HG02623 (cell line): ENCODE measurements around the gene FBXO42.

Source experiments
- ATAC-seq: cut with Tn5 transposase; IDR thresholded peaks from one replicate; pipeline ENCODE4 v1.9.1; 2021; ENCODE audit warnings: moderate library complexity; ENCODE audit not compliant: unreplicated experiment

FBXO42 gene

GRCh38 chr1:16244650-16245285, 107.5 kb downstream of the FBXO42 start:
- ATAC-seq = no peak

DNA sequence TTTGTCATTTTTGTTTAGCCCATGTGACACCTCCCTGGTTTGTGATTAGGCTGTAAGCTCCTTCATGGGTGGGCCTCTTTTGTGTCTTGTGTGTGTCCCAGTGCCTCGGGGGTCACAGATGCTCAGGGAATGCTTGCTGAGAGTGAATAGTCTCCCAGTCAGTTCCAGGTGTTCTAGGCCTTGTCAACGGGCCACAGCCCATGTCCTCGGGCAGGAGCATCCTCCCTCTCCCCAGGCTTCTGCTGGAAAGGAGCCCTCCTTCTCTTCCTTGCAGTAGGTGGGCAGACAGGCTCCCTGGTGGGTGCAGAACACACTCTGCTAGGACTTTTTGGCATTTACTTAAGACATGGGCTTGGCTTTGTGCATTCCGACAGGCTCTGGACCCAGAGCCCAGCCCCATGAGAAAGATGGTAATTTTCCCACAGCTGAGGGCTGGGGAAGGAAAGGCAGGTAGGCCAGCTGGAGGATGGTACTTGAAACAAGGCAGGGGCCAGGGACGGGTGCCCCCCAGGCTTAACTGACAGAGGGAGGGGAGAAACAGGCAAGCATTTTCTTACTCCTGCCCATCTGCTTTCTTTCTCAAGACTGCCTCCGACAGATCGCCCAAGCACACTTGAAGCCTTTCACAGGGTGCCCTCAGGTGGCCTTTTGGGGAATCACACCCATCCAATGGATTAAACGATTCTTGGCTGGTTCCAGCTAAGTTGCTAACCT, 108.2 kb downstream of the FBXO42 start:
- ATAC-seq = no peak

DNA sequence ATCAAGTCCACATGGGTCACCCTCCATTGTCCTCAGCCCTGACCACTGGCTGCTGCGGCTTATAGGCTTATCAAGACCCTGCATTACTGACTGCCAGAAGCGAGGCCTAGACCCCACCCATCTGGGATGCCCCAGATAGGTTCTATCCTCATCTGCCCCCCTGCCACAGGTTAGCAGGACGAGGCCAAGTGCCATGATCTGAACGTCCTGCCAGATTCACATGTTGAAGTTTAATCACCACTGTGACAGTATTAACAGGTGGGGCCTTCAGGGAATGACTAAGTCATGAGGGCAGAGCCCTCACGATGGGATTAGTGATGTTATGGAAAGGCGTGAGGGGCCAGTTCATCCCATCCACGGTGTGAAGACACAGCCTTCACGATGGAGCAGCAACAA, 109.1 kb downstream of the FBXO42 start:
- ATAC-seq = no peak

DNA sequence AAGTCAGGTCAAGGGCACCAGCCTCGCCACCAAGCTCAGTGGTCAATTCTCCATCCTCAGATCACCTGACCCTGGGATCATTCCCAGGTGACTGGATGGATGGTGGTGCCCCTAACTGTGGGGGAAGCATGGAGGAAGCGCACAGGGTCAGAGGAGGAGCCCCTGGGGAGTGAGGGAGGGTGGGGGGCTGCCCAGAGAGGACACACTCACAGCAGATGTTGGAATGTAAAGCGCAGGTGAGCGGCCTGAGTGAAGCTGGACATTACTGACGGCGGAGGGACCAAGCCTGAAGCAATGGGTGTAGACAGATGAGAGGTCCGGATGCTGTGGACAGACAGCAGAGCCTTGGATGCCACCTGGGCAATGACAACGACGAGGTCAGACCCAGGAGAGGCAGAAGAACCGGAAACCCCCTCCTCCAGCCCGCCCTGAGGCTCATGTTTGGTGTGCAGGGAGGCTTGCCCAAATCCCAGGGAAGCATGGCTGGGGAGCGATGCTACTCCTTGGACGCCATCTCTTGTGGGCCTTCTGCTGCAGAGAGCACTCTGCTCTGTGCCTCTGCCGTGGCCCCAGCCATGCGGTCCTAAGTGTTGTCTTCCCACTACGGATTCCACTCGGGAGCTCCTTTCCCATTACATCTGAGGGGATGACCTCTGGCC, 109.6 kb downstream of the FBXO42 start:
- no peak for ATAC-seq

- no peak for ATAC-seq
Observed at GRCh38 chr1:16241221-16241708, 111.0 kb downstream of the FBXO42 start.

- no peak for ATAC-seq
Observed at GRCh38 chr1:16239972-16240491, 112.2 kb downstream of the FBXO42 start.

GRCh38 chr1:16237343-16237830, 114.9 kb downstream of the FBXO42 start:
- ATAC-seq = no peak

DNA sequence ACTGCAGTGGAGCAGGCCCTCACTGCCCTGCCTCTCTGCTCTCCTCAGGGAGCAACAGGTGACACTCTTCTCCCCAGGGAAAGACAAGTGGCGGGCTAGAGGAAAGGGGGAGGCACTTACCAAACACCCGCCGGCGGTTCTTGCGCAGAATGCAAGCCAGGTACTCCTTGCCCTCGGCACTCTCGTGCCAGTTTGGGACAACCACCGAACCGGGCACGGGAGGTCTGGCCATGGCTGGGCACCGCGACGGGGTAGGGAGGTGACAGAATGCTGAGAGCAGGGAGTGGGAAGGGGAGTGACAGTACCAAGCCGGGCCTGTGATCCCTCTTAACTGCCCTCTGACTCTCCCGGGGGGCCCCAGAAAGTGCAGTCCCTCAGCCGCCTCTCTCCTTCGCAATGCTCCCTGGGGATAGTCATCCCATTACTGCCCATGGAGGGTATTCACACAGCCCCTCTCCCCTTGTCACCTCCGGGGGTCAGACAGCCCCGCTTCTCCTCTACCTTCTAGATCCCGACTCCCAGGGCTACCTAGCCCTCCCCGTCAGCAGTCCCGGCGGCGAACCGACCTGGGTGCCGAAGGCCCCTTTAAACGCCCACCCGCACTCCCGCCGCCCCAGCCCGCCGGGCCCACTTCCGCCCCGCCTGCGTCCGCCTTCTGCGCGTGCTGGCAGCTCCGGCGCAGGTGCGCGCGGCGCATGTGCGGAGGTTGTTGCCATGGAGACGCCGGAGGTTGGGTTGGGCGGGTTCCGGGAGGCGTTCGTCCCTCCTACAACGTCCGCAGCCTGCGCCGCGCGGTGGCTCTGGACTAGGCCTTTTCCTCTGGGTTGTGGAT, 115.6 kb downstream of the FBXO42 start, which contains the start of gene CPLANE2:
CPLANE2 (minus strand) TSS at position 673 of the 832 bp plus-strand sequence; CDS start at position 232, 441 bp downstream.
- peak; percentile 77 for ATAC-seq

DNA sequence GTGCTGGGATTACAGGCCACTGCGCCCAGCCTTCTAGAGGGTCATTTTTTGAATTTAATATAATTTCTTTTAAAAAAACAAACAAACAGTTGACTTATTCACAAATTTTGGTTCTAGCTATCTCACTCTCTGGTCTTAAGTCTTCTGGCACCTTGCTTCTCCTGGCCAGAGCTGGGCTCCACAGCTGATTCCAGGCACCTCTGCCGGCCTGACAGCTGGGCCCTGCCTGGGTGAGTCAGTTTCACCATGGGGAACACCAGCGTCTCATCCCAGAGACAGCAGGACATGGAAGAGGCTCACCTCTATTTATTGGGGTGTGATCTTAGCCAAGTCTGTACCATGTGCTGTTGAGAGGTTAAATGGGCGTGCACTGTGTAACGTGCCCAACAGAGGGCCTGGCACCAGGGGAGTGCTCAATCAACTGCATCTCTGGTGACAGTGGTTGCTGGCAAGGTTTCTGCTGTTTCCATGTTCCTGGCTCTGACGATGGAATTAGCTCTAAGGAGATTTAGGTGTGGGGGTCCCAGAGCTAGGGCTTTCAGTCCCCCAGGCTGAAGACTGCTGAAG, 116.3 kb downstream of the FBXO42 start:
- peak; percentile 17 for ATAC-seq

- no peak for ATAC-seq
Observed at GRCh38 chr1:16235347-16235746, 116.9 kb downstream of the FBXO42 start.

DNA sequence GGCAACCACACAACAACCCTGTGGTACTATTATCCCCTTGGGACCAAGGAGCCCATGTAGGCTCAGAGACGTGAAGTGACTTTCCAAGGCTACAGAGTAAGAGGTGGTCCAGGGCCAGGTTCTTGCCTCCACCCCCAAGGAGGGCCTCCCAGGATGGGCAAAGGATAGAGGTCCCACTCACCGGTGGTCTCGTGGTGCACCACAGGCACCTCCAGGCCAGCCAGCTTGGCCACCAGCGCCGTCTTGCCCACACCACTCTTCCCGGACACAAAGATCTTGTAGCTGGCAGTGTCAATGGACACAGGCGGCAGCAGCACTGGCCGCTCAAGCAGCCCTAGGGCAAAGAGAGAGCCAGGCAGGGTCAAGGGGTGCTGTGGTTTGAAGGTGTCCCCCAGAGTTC, 118.8 kb downstream of the FBXO42 start:
- no peak for ATAC-seq

- no peak for ATAC-seq
Observed at GRCh38 chr1:16232316-16232710, 120.0 kb downstream of the FBXO42 start.

DNA sequence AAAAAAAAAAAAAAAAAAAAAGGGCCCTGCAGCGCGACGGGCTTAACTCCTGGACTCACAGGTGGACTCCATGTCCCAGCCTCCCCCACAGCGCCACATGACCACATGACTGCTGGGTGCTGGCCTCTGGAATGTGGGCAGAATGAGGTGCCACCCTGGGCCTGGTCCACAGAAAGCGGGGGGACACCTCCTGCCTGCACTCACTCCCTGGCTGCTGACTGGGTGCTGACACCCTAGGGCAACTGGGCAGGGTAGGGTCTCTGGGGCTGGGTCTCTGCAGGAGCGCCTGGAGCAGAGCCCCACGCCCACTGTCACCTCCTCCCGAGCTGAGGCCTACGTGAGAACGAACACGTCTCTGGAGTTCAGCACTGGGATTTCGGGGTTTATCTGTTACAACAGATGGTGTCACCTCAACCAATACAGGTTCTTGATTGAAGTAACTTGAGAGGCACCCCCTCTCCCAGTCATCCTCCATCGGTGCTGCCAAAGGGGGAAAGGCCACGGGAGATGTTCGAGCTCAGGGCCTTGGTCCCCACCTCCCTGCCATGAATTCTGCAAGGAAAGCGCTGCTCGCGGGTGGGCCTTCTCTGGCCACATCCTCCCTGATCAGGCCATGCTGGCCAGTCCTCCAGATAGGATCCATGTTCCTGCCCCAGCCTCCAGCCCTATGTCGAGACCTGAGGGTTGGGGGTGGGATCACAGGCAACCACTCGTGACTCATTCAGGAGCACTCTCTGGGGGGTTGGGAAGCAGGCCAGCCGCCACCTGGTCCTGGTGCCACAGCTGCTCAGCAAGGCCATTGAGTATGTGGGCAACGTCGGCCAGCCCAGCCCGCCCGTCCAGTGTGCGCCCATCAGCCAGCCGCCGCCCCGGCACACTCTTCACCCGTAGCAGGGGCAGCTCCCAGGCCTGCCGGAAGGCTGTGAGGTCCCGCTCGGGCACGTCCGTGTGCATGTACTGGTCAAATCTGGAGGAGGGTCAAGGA, 120.7 kb downstream of the FBXO42 start:
- no peak for ATAC-seq

GRCh38 chr1:16230744-16231143, 121.5 kb downstream of the FBXO42 start:
- ATAC-seq = no peak

DNA sequence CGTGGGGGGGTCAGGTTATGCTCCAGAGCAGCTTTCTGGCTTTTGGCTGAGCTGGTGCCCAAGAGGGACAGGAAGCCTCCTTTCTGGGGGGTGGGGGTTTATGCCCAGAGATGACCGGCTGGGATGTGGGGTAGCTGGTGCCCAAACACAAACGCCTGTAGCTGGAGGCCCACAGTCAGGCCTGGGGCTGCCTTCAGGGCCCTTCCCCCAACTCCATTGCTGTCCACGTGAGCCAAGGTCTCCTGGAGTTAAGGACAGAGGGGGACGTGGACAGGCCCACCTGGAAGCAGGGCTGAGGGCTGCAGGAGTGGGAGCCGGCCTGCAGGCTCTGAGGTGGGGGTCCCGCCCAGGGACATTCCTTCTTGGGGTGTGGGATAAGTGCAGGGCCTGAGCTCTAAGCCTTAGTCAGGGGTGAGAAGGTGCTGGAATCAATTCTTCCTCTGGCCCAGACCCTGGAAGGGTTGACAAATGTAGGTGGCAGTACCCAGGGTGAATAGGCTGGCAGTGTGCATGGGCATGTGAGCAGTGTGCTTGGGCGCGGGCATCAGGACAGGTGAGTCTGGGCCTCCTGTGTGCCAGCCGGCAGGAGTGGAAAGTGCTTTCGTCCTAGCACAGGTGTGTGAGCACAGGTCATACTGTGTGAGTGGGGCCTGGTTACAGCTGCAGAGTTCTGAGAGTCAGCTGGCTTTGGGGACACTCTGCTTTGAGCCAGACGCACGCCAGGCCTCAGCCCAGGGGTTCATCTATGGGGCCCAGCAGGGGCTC, 122.1 kb downstream of the FBXO42 start:
- ATAC-seq = no peak

DNA sequence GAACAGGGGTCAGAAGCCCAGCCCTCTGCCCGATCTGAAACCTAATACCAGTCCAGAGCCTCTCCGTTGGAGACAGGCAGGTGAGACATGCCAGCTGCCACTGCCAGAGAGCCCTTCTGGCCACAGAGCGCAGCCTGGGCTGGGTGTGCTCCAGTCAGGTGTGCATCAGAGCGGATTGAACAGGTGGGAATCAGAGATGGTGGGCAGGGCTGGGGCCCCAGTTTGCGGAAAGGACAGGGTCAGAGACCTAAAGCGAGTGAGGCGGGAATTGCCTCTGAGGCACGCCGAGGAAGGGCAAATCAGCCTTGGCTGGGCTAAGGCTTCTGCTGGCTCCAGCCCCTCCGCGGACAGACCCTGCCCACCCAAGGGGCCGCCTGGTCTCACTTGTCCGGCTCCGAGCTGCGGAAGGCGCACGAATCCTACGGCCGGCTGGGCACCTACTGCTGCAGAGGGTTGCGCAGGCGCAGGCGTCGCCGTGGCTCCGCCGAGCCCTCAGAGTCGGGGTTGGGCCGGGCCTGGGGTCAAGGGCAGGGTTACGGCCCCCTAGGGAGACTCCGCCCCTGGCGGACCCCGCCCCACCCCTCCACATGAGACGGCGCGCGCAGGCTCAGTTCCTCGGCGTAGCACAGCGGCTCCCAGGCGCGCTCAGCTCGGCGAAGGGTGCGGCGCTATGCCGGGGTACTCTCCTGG, 125.6 kb downstream of the FBXO42 start:
- ATAC-seq = no peak

DNA sequence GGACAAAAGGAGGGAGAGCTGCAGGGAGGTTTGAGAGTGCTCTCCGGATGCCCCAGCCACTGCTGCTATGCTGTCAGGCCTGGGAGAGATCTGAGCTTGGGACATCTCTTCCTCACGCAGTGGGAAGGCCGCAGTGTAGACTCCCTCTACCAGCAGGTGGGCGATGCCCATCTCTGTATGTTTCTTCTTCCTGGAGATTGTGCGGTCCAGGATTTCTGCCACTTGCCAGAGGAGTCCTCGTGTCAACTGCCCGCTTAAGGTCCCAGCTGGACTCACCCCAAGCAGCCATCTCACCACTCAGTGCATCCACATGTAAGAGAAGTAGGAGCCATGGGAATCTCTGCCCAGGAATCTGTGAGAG, 126.2 kb downstream of the FBXO42 start:
- ATAC-seq = no peak

DNA sequence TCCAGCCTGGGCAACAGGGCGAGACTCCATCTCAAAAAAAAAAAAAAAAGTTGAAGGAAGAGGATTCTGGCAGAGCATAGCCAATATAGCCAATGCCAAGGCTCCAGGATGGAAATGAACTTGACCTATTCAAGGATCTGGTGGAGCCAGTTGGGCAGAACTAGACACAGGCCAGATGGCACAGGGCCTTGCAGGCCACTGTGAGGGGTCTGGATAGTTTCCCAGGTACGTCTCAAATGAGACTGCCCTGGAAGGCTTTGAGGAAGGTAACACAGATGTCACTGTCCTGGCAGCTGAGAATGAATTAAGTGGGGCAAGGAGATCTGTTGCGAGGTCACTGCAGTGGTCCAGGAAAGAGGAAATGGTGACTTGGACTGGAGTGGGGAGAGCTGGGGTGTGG, 127.8 kb downstream of the FBXO42 start:
- no peak for ATAC-seq
